HG03103 (cell line): ENCODE data around the gene HOXB2.

Experiments
- ATAC-seq: cut with Tn5 transposase; IDR thresholded peaks from one replicate; pipeline ENCODE4 v1.9.1; 2021; ENCODE audit warnings: low read depth; ENCODE audit not compliant: unreplicated experiment

HOXB2 gene

GRCh38 chr17:48545022-48545375, at the start of gene HOXB2:
HOXB2 (minus strand) TSS chr17:48545109; CDS start chr17:48544911, 198 bp downstream.
- ATAC-seq: no peak

DNA sequence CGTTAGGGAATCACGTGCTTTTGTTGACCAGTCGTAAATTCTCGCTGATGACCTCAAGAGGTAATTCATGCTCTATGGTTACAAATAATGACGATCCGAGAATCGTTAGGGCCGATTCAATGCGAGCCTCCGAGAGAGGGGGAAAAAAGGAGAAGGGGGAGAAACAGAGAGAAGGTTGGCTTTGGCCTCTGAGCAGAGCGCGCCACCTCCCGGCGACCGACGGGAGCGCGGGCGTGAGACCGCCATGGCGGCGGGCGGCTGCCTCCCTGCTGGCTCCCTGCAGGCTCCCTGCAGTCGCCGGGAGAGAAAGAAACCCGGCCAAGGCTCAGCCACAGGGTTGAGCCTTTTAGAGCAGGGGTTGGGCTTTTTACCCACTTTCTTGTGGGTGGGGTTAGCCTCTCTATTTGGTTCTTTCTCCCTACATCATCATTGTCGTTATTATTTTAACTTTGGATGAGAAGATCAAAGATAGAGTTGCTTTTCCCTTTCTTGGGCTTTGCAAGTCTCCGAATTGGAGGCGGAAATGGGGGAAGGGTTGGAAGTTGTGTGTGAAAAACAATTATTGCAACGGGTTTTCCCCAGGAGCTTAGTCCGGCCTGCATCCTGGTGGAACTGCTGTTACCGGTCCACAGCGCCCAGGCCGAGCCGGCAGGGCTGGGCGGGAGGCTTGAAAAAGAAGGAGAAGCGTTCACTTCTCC, 49.1 kb upstream of the HOXB2 start:
- no peak for ATAC-seq

DNA sequence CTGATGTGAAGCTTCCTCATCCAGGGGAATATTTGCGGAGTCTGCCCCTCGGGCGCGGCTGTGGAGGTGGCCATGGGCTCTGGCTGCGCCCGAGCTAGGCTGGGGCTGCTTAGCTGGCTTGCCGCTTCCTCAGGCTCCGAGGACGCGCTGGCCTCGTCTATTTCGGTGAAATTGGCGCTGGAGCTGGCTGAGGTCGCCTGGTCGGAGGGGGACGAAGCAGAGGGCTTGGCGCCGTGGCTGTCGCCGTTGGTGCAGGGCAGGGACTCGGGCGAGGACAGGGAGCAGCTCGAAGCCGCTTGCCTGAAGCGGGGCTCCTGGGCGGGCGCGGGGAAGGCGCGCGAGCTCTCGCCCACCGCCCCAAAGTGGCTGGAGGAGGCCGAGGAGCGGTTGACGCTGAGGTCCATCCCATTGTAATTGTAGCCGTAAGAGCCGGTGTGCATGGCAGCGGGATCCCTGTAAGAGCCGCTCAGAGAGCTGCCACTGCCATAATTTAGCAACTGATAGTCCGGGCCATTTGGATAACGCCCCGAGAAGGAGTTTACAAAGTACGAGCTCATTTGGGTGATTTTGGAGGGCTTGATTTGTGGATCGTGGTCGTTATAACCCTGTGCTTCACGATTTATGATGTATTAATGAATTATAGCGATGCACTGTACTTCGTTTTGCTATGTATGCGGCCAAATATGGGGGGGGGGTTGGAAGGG, 48.4 kb upstream of the HOXB2 start, which contains the start of gene HOXB5:
Gene HOXB5 (minus strand): TSS at position 654 of the 704 bp plus-strand sequence. CDS start 97 bp downstream, at position 557.
- ATAC-seq: no peak

DNA sequence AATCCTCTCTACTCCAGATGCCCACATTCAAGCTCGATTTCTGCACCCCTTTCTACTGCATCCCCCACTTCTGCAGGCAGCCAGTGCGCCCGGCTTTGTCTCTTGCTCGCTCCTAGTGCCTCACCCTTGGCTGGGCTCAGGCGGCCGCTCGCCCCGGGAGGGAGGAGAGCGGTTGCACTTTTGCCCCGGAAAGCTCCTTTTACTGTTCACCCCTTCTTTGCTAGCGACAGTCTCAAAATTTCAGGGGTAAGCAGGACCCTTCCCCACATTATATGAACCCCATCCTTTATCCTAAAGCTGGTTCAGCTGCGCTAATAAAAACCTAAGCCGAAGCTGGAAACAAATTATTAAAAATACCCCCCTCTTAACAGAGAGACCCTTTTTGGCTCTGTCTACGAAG, 47.7 kb upstream of the HOXB2 start:
- ATAC-seq: no peak

DNA sequence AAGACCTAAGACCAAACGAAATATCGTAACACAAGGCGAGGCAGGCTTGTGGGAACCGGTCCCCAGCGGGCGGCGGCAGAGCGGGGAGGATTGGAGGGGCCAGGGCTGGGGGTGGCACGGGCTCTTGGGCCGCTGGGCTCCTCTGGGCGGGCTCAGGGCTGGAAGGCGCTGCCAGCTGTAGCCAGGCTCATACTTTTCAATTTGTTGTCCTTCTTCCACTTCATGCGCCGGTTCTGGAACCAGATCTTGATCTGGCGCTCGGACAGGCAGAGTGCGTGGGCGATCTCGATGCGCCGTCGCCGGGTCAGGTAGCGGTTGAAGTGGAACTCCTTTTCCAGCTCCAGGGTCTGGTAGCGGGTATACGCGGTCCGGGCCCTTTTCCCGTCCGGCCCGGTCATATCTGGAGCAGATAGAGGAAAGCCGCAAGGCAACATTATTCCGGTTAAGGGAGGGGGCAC, 47.2 kb upstream of the HOXB2 start:
- no peak for ATAC-seq

GRCh38 chr17:48591255-48592056, 46.5 kb upstream of the HOXB2 start:
- no peak for ATAC-seq

GRCh38 chr17:48590607-48591161, 45.8 kb upstream of the HOXB2 start:
- ATAC-seq: no peak

DNA sequence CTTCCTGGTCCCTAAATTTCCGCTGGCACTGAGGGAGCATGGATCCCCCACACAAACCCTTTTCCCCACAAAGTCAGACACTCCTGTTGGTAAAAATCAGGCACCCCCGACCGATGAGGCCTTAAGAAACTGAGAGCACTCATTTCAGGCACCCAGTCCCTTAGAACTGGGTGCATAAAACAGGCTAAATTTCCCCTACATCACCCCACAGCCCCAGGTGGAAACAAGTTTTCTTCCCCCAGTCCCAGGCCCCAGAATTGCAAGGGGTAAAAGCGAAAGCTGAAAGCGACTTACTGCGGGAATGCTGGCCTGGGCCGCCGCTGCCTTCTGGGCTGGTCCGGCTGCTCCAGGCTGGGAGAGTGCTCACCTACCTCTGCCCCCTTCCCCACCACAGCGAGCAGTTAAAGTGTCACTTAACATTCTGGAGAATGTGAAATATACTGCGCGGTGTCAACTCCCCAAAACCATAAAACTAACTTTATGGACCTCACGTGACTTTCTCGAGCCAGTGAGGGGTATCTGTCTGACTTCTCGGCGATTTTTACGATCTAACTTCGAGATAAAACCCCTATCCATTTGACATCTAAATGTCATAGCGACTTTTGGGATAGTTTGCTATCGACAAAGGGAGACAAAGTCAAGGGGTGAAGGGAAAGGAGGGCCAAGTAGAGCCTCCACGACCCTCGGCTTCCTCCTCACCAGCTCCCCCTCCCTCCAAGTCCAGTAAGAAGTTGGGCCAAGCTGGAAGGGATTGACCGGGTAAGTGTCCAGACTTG, 45.1 kb upstream of the HOXB2 start, which contains the start of gene HOXB3:
Gene HOXB3 (minus strand): TSS at position 411 of the 776 bp plus-strand sequence. CDS start 37,767 bp downstream, outside the sequence.
- ATAC-seq: no peak

GRCh38 chr17:48589060-48589830, 44.3 kb upstream of the HOXB2 start:
- no peak for ATAC-seq

GRCh38 chr17:48588528-48588927, 43.6 kb upstream of the HOXB2 start:
- ATAC-seq: no peak

DNA sequence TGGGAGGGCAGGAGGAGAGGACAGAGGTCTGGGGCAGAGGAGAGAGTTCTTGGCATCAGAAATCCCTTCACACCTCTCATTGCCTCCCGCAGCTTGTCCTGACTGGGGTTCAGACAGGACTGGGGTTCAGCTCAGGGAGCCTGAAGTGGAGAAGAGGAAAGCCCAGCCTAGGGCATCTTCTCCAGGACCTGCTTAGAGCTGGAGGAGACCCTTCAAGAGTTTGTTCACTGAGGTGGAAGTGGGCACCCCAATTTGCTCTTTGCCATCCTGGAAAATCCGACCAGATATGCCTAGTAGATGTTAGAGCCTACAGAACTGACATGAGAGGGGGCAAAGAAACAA, 43.1 kb upstream of the HOXB2 start:
- ATAC-seq: no peak

DNA sequence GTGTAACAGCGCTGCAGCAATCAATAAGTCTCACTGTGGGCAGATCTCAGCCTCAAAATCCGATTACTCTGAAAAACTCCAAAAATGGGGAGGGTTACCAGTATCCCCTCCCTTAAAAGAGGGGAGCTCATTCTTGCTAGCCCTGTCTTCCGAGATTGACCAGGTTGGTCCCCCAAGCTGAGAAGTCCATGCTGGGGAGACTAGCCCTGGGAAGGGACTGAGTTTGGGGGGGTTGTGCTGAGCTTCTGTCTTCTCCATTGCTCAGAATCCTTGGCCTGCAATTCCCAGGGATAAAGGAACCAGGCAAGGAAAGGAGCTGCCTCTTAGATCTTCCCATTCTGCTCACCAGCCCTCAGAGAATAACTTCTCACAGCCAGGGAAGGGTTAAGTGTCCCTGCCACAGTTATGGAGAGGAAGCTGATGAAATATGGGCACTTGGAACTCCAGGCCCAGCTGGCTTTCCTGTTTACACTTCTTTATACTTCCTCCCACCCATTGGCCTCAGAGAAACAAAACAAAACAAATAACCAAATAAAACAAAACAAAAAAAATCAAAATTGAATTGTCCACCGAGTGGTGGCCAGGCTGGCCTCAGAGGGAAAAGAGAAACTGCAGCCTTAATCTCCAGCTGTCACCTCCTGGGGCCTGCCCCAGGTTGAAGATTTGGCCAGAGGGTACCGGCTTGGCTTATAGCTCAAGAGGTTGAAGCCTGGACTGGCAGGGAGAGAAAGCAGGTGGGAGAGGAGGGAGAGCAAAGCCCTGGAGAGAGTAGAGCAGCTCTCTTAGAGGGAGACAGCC, 42.6 kb upstream of the HOXB2 start:
- ATAC-seq: no peak

DNA sequence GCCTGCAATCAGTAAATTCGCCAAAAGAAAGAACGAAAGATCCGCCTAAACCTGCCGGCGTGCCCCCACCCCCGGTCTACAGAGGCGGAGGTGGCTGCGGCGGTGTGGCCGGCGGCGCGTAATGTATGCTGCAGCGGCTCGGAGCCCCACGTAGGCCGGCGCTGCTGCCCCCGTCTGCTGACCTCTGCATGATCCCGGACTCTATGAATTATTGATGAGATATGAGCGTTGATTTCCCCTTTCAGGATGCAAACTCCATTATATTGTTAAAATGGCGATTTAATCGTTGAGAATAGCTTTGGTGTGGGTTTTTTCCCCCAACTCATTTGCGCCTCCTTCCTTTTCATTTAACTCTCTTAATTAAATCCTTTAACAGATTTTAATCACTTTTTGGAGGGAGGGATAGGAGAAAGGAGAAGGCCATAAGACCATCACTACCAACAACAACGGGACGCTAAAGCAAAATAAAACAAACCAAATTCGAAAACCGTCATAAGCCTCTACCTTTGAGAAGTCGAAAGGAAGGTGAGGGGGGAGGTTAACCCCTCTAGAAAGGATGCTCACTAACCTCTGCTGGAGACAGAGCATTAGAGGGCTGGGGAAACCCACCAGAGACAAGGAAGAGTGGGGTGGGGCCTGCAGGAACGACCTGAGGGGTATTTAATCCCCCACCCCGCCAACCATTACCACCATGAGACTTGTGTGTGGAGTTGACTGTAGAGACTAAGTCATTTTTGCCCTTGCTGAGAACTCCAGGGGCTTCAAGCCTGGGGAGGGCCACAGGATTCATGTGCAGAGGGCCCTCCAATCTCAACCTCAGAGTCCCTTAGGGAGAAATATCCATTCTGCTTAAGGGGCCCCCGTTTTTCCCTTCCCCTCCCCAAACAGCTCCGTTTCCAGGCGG, 41.7 kb upstream of the HOXB2 start:
- no peak for ATAC-seq

DNA sequence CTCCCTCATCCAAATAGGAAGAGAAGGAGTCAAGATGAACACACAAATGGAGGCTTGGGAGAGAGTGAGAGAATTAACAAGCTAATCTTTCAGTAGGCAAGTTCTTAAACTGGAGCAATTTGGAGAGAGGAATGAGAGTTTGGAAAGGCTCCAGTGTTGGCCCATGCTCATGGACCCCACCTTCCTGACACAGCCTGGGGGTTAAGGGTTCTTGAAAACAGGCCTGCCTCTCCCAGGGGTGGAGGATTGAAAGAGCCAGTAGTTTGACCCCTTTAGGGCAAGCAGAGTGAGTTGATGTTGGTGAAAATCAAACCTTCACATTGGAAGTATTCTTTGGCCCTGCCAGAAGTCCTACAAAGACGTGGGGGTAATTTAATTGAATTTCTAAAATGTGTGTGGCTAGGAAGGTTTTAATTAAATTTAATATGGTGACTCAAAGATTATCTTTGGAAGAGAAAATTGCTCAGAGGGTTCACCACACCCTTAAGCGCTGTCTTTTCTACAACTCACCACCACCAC, 39.4 kb upstream of the HOXB2 start:
- no peak for ATAC-seq

- no peak for ATAC-seq
These were observed 38.9 kb upstream of the HOXB2 start for GRCh38 chr17:48583708-48584222.

DNA sequence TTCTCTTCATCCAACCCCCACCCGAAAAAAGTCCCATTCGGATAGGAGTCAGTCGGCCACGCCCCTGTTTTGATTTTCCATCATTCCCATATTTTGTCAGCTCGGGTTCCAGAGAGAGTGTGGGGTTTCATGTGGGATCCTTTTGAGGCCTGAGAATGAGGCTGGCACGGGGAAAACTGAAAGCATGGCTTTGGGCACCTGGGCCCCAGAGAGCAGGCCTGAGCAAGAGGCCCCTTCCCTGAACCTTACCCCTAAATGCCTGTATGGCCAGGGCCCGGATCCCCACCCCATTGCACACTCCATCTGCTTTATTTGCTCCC, 37.8 kb upstream of the HOXB2 start:
- ATAC-seq: no peak
